ENCODE data around the gene FKBP5. TPM values are rescaled to one million over a fixed set of nuclear protein-coding genes. Genes with fewer than 3 reads are reported as not detected.
"Not testable (repeated sequence)": the region's sequence is repeated elsewhere in the genome, so short reads cannot be mapped to it uniquely, and the experiment has no call there.

Gene FKBP5
- total RNA-seq, 2 donors from 2014 or later, result 27.0 to 53.3 TPM

GRCh38 chr6:35691027-35691824 is 2.5 kb upstream of the FKBP5 start:
- H3K9me3 ChIP-seq (ENCODE audit: control insufficient read depth, low read length), result no peaks in the 10 kb centered on the region
- Mint-ChIP-seq H3K4me1 (peaks cover 7% of the 10 kb centered on the region), H3K9me3 (no peaks in the 10 kb centered on the region), H3K27ac (no peak overlapping the region), H3K36me3 (ENCODE audit: low read depth) (no peaks in the 10 kb centered on the region), H3K27me3 (ENCODE audit: insufficient read depth) (peaks cover 10% of the 10 kb centered on the region), H3K4me3 (no peak overlapping the region)
- TF ChIP-seq CTCF (conservative IDR thresholded peaks at IDR 0.05), result no peak
- peaks cover 4% of the 10 kb centered on the region for H3K4me1 ChIP-seq (ENCODE audit: control insufficient read depth, insufficient read depth, low read length)
- 86 to 91% methylated on average over 8 to 10 of the region's 10 CpGs for WGBS, 2 experiments (ENCODE audit: insufficient coverage in 1 of 2, insufficient read length in 1 of 2)
- peaks cover 12% of the 10 kb centered on the region for H3K27me3 ChIP-seq (ENCODE audit: control insufficient read depth, insufficient read depth, low read length, poor library complexity, severe bottlenecking)
- H3K4me3 ChIP-seq (ENCODE audit: low read length), result no peak overlapping the region
- no peak overlapping the region for H3K27ac ChIP-seq (ENCODE audit: low read depth, low read length)
- no peaks in the 10 kb centered on the region for H3K36me3 ChIP-seq (ENCODE audit: control insufficient read depth, insufficient read depth, low read length)
- DNase-seq, result no peak
- H3K9ac ChIP-seq (ENCODE audit: extremely low read depth, low read length, poor library complexity, severe bottlenecking), result no peak overlapping the region

GRCh38 chr6:35690484-35690883 is 1.8 kb upstream of the FKBP5 start:
- no peaks in the 10 kb centered on the region for H3K9me3 ChIP-seq (ENCODE audit: control insufficient read depth, low read length)
- Mint-ChIP-seq H3K27me3 (ENCODE audit: insufficient read depth) (peaks cover 10% of the 10 kb centered on the region), H3K27ac (no peak overlapping the region), H3K4me1 (peaks cover 7% of the 10 kb centered on the region), H3K4me3 (no peak overlapping the region), H3K9me3 (no peaks in the 10 kb centered on the region), H3K36me3 (ENCODE audit: low read depth) (no peaks in the 10 kb centered on the region)
- DNase-seq, result no peak
- H3K4me1 ChIP-seq (ENCODE audit: control insufficient read depth, insufficient read depth, low read length), result peaks cover 4% of the 10 kb centered on the region
- no peaks in the 10 kb centered on the region for H3K36me3 ChIP-seq (ENCODE audit: control insufficient read depth, insufficient read depth, low read length)
- WGBS, 2 experiments (ENCODE audit: insufficient coverage in 1 of 2, insufficient read length in 1 of 2), result 93 to 94% methylated on average over 7 to 9 of the region's 9 CpGs
- no peak overlapping the region for H3K9ac ChIP-seq (ENCODE audit: extremely low read depth, low read length, poor library complexity, severe bottlenecking)
- no peak overlapping the region for H3K4me3 ChIP-seq (ENCODE audit: low read length)
- no peak for TF ChIP-seq CTCF (conservative IDR thresholded peaks at IDR 0.05)
- H3K27me3 ChIP-seq (ENCODE audit: control insufficient read depth, insufficient read depth, low read length, poor library complexity, severe bottlenecking), result peaks cover 12% of the 10 kb centered on the region
- no peak overlapping the region for H3K27ac ChIP-seq (ENCODE audit: low read depth, low read length)

- 93 to 95% methylated on average over 12 to 16 of the region's 16 CpGs for WGBS, 2 experiments (ENCODE audit: insufficient coverage in 1 of 2, insufficient read length in 1 of 2)
Observed at GRCh38 chr6:35690006-35690405, 1.3 kb upstream of the FKBP5 start.

More at GRCh38 chr6:35690006-35690405, 1.3 kb upstream of the FKBP5 start:
- H3K27ac Mint-ChIP-seq; H3K36me3 Mint-ChIP-seq (ENCODE audit: low read depth); H3K4me3 Mint-ChIP-seq; H3K9me3 Mint-ChIP-seq; H3K36me3 ChIP-seq (ENCODE audit: control insufficient read depth, insufficient read depth, low read length); H3K4me1 ChIP-seq (ENCODE audit: control insufficient read depth, insufficient read depth, low read length); H3K9me3 ChIP-seq (ENCODE audit: control insufficient read depth, low read length); H3K27me3 Mint-ChIP-seq (ENCODE audit: insufficient read depth); DNase-seq; H3K27ac ChIP-seq (ENCODE audit: low read depth, low read length); H3K4me1 Mint-ChIP-seq; H3K4me3 ChIP-seq (ENCODE audit: low read length); H3K9ac ChIP-seq (ENCODE audit: extremely low read depth, low read length, poor library complexity, severe bottlenecking): not testable (repeated sequence)
- H3K27me3 ChIP-seq (ENCODE audit: control insufficient read depth, insufficient read depth, low read length, poor library complexity, severe bottlenecking), result peaks cover 12% of the 10 kb centered on the region
